ENCODE results near the gene IPO9. TPM values are rescaled to one million over a fixed set of nuclear protein-coding genes. Genes with fewer than 3 reads are reported as not detected.

Gene IPO9
- total and polyA plus RNA-seq, 2 experiments from 2014 or later: 47.6 to 87.4 TPM

- Mint-ChIP-seq H3K4me3 (no peak overlapping the region), H3K4me1 (no peaks in the 10 kb centered on the region; the same call in 2 of the 3 replicates), H3K36me3 (ENCODE audit: low read depth) (no peaks in the 10 kb centered on the region), H3K27ac (no peak overlapping the region), H3K9me3 (no peaks in the 10 kb centered on the region), H3K27me3 (ENCODE audit: insufficient read depth, low read depth, poor library complexity) (no peaks in the 10 kb centered on the region)
- Histone ChIP-seq H3K27ac (ENCODE audit: low read depth) (no peak overlapping the region), H3K9me2 (ENCODE audit: insufficient read depth) (0 out of 2 replicates have a peak, but pooled peaks cover 4% of the 10 kb centered on the region), H3K4me3 (no peak overlapping the region), H3K36me3 (ENCODE audit: insufficient read depth) (no peaks in the 10 kb centered on the region), H3K4me1 (ENCODE audit: insufficient read depth) (no peaks in the 10 kb centered on the region), H4K20me1 (replicated peaks; ENCODE audit: insufficient read depth) (no peaks in the 10 kb centered on the region), H3K4me2 (no peak overlapping the region), H3K79me2 (replicated peaks; ENCODE audit: insufficient read depth) (no peaks in the 10 kb centered on the region), H3F3A (replicated peaks; ENCODE audit: low read depth) (no peaks in the 10 kb centered on the region), H3K27me3 (ENCODE audit: insufficient read depth) (no peaks in the 10 kb centered on the region), H2AFZ (no peak overlapping the region)
- ATAC-seq (no peak), DNase-seq (ENCODE audit: low spot score) (no peak)
- no peak for TF ChIP-seq NANOG (IDR thresholded peaks at IDR 0.05; ENCODE audit: borderline replicate concordance)
- TF ChIP-seq ETS1 (IDR thresholded peaks at IDR 0.05): no peak
- TF ChIP-seq CTCF (conservative IDR thresholded peaks at IDR 0.05; ENCODE audit: low read depth in 2 of 2): no peak
- no peak for TF ChIP-seq REST (IDR thresholded peaks at IDR 0.05; ENCODE audit: unreplicated experiment)
These were observed 96.3 kb downstream of the IPO9 start for GRCh38 chr1:201925301-201925567.

GRCh38 chr1:201925981-201926645 is 97.2 kb downstream of the IPO9 start:
- no peak overlapping the region for H3K4me3 Mint-ChIP-seq
- DNase-seq (ENCODE audit: low spot score) (no peak), ATAC-seq (no peak)
- H3K27me3 Mint-ChIP-seq (ENCODE audit: insufficient read depth, low read depth, poor library complexity): no peaks in the 10 kb centered on the region
- H3K4me1 ChIP-seq (ENCODE audit: insufficient read depth): no peaks in the 10 kb centered on the region
- no peaks in the 10 kb centered on the region for H3K9me3 Mint-ChIP-seq
- no peaks in the 10 kb centered on the region for H3K27me3 ChIP-seq (ENCODE audit: insufficient read depth)
- H3F3A ChIP-seq (replicated peaks; ENCODE audit: low read depth): no peaks in the 10 kb centered on the region
- H2AFZ ChIP-seq: 0 out of 2 replicates have a peak overlapping the region, but pooled peaks have one; percentile 43
- H3K36me3 Mint-ChIP-seq (ENCODE audit: low read depth): no peaks in the 10 kb centered on the region
- no peaks in the 10 kb centered on the region; the same call in 2 of the 3 replicates for H3K4me1 Mint-ChIP-seq
- H3K79me2 ChIP-seq (replicated peaks; ENCODE audit: insufficient read depth): no peaks in the 10 kb centered on the region
- no peak overlapping the region for H3K4me3 ChIP-seq
- H3K27ac Mint-ChIP-seq: no peak overlapping the region
- no peaks in the 10 kb centered on the region for H3K36me3 ChIP-seq (ENCODE audit: insufficient read depth)
- no peak overlapping the region for H3K4me2 ChIP-seq
- 0 out of 2 replicates have a peak, but pooled peaks cover 4% of the 10 kb centered on the region for H3K9me2 ChIP-seq (ENCODE audit: insufficient read depth)
- H3K27ac ChIP-seq (ENCODE audit: low read depth): no peak overlapping the region
- H4K20me1 ChIP-seq (replicated peaks; ENCODE audit: insufficient read depth): no peaks in the 10 kb centered on the region
- no peak for TF ChIP-seq EZH2 (IDR thresholded peaks at IDR 0.05; ENCODE audit: low read depth, unreplicated experiment)
- no peak for TF ChIP-seq ZNF462 (CRISPR knock-in tag; IDR thresholded peaks at IDR 0.05)

Data from GM23338 (cell line).